ENCODE data around the gene DNASE1L3. TPM values are rescaled to one million over a fixed set of nuclear protein-coding genes. Genes with fewer than 3 reads are reported as not detected.

The DNASE1L3 gene
- total RNA-seq, 1 experiment from 2014 or later, result not detected

GRCh38 chr3:58184982-58185360 is 25.8 kb downstream of the DNASE1L3 start:
- in situ Hi-C loops (cut with HindIII; ENCODE audit: low pct_unique_long_range_greater_than_20kb, low sequenced_read_pairs), result no loop called here

DNA sequence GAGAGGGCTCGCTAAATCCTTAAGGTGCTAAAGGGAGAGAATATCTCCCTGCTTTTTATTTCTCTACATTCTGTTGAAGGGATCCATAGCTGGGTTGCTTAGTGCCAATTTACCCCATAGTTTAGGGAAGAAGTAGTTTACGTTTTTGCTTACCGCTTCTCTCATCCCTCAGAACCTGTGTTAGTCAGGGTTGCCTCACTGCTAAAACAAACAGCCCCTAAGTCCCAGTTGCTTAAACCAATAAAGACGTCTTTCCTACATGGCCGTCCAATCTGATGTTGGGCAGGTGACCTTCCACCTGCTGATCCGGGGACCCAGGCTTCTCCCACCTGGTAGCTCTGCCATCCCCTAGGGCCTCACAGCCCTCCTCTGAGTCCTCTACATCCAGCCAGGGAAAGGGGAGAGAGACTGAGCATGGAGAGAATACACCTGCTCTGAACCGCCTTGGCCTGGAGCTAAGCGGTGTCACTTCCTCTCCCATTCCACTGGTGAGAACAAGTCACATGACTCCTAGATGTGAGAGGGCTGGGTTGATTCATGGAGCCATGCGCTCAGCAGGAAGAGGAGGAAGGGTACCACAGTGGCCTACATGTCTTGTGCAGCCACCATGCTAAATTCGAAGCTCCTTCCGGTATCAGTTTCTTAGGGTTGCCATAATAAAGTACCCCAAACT is 26.3 kb downstream of the DNASE1L3 start:
- in situ Hi-C loops (cut with HindIII; ENCODE audit: low pct_unique_long_range_greater_than_20kb, low sequenced_read_pairs), result no loop called here

More at GRCh38 chr3:58184982-58185360, 25.8 kb downstream of the DNASE1L3 start:
- DNase-seq (ENCODE audit: low read depth), result no peak

DNA sequence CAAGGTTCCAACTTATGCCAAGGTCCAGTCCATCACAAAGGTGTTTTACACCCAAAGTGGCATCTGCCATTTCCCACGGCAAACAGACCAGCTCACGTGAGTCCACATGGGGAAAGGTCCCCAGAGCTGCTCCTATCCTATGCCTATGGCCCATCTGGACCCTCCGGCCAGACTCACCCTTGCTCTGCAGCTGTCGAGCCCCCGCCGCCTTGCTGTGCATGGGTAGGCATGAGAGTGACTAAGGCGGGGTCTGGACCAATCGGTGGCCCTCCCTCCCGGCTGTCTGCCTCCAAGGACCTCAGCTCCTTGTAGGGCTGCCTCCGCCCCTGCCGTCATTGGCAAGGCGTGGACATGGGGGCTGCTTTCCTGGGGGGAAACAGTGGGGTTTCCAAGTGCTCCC is 26.9 kb downstream of the DNASE1L3 start:
- DNase-seq (ENCODE audit: low read depth), result no peak
- in situ Hi-C loops (cut with HindIII; ENCODE audit: low pct_unique_long_range_greater_than_20kb, low sequenced_read_pairs), result no loop called here

More for the DNA sequence above, 26.3 kb downstream of the DNASE1L3 start:
- DNase-seq (ENCODE audit: low read depth), result no peak

DNA sequence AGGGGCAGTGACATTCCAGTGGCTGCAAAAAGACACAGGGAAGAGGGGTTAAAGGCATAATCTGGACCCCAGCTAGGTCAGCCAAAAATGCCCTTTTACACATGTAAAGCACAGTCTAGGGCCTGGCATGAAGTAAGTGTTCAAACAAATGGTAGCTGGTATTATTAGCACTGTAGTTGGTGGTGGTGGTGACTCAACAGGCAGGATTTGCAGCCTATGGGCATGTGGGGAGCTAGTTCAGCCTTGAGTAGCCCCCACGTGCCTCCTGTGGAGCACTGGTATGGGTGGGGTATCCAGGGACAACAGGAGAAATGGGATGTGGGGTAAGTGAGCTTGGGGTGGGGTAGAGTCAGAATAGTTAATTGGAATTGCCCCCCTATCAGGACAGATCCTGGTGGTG is 27.6 kb downstream of the DNASE1L3 start:
- DNase-seq (ENCODE audit: low read depth), result no peak
- in situ Hi-C loops (cut with HindIII; ENCODE audit: low pct_unique_long_range_greater_than_20kb, low sequenced_read_pairs), result no loop called here

DNA sequence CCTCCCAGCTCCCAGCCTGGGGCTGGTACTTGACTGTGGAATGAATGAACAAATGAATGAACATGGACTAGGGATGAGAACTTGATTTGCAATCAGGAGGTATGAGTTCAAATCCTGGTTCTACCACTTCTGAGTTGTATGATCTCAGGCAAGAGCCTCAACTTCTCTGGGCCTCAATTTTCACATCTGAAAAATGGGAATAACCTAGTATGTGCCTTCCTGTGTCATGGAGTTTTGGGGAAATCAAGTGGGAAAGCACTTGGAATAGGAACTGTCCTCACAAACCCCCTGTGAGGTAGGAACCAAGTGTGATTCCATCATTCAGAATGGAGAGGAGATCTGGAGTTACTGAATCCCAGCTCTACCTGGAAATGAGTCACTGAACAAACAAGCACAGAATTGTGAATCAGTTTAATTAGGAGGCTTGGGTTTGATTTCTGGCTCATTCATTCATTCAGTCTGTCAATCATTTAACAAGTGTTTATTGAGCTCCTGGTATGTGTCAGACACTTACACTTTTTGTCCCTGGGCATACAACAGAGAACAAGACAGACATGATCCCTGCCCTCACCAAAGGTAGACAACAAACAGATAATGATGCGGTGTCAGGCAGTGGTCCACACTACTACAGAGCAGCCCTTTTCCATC is 29.7 kb downstream of the DNASE1L3 start:
- DNase-seq (ENCODE audit: low read depth), result peak; percentile 70
- in situ Hi-C loops (cut with HindIII; ENCODE audit: low pct_unique_long_range_greater_than_20kb, low sequenced_read_pairs), result no loop called here

DNA sequence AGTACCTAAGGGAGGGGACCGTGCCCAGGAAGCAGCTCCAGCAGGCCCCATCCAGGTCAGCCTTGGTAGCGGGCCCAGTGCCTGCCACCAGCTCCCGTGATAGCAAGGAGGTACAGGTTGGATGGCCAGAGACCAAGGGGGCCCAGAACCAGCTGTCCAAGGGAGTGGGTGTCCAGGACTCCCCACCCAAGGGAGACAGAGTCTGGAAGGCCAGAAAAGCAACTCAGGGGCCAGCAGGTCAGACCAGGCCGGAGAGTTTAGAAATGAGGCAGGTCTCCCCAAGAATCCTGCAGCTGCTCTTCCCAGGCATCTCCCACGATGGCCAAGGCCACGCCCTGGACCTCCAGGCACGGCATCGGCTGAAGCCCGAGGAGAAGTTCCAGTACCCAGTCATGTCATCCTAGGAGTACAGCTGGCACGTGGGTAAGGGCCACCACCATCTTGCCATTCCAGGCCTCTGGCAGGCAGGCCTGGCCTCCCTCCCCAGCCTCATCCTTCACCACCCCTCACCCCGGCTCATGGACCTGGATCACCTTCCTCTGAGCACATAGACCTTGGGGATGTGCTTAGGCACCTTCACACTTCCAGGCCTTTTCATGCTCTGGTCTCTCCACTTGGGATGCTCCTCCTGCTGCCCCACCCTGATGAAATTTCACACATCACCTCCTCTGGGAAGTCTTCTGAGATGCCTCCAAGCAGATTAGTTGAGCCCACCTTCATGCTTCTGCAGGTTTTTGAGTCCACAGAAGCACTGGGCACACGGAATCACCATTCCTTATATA is 30.5 kb downstream of the DNASE1L3 start:
- no peak for DNase-seq (ENCODE audit: low read depth)
- in situ Hi-C loops (cut with HindIII; ENCODE audit: low pct_unique_long_range_greater_than_20kb, low sequenced_read_pairs), result no loop called here

DNA sequence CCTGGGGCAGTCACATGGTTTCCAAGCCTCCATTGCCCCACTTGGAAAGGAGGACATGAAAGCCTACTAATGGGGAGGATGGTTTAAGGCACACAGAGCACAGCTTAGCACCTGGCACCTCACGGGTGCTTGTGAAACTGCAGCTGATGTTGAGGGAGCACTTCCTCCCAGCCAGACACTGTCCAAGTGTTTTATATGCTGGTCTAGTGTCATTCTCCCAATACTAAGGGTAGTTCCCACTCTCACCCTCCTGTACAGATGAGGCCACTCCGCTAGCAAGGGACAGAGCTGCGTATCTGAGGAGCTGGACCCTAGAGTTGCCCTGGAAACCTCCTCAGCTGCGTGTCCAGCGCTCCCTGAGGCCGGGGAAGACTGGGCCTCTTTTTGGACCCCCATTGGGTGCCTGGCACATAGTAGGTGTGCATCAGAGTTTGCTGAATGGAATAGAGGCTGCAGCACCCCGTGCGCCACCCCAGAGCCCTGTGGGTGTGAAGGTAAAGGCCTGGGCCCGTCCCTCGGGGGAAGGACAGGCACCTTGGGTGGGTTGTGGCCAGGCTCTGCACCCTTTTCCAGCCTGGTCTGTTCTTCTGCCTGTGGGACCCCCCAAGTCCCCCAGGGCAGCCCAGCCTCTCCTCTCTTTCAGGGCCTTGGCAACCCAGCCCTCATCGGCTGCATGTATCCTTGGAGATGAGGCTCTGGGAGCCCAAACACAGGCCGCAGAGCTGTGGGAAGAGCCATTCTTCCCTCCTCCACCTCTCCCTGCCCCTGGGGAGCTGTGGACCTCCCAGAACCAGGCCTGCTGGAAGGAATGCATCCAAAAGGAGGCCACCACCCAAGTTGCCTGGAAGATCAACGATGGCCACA is 31.3 kb downstream of the DNASE1L3 start:
- in situ Hi-C loops (cut with HindIII; ENCODE audit: low pct_unique_long_range_greater_than_20kb, low sequenced_read_pairs), result no loop called here

GRCh38 chr3:58178528-58179234 is 32.1 kb downstream of the DNASE1L3 start:
- in situ Hi-C loops (cut with HindIII; ENCODE audit: low pct_unique_long_range_greater_than_20kb, low sequenced_read_pairs), result no loop called here

More for the DNA sequence above, 31.3 kb downstream of the DNASE1L3 start:
- no peak for DNase-seq (ENCODE audit: low read depth)

DNA sequence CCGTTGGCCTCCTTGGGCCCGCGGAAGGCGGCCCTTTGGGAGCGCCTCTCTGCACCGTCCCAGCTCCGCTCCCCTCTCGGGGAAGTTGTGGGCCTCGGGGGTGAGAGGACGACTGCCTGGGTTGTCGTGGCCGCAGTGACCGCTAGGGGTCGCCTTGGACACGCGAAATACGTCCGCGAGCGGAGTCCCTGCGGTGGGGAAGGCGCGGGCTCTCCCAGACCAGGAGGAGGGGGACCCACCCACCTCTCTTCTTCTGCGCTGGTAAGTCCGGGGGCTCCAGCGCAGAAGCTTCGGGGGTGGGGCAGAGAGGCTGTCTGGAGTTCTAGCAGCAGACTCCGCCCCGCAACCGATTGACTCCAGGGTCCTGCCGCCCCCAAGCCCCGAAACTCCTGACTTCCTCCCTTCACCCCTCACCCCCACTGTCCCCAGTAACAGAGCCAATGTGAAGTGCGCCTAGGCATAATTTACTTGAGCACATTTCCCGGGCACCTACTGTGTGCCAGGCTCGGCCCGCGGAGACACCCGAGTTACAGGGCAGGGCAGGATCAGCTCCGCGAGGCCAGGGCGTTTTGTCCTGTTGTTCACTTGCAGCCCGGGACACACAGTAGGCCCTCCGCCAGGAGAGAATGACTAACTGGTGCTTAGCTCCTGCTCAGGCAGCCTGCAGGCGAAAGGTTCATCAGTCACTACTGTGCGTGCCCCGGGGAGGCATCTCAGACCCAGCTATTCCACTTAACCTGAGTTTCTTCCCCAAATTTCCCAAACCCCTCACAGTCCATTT is 32.8 kb downstream of the DNASE1L3 start:
- peak; percentile 55 for DNase-seq (ENCODE audit: low read depth)
- in situ Hi-C loops (cut with HindIII; ENCODE audit: low pct_unique_long_range_greater_than_20kb, low sequenced_read_pairs), result no loop called here

More at GRCh38 chr3:58178528-58179234, 32.1 kb downstream of the DNASE1L3 start:
- DNase-seq (ENCODE audit: low read depth), result no peak

GRCh38 chr3:58176827-58177489 is 33.8 kb downstream of the DNASE1L3 start:
- no peak for DNase-seq (ENCODE audit: low read depth)
- in situ Hi-C loops (cut with HindIII; ENCODE audit: low pct_unique_long_range_greater_than_20kb, low sequenced_read_pairs), result no loop called here

GRCh38 chr3:58176185-58176530 is 34.6 kb downstream of the DNASE1L3 start:
- DNase-seq (ENCODE audit: low read depth), result no peak
- in situ Hi-C loops (cut with HindIII; ENCODE audit: low pct_unique_long_range_greater_than_20kb, low sequenced_read_pairs), result no loop called here

GRCh38 chr3:58175437-58176184 is 35.2 kb downstream of the DNASE1L3 start:
- in situ Hi-C loops (cut with HindIII; ENCODE audit: low pct_unique_long_range_greater_than_20kb, low sequenced_read_pairs), result no loop called here

GRCh38 chr3:58175187-58175436 is 35.7 kb downstream of the DNASE1L3 start:
- in situ Hi-C loops (cut with HindIII; ENCODE audit: low pct_unique_long_range_greater_than_20kb, low sequenced_read_pairs), result no loop called here
- no peak for DNase-seq (ENCODE audit: low read depth)

More at GRCh38 chr3:58175437-58176184, 35.2 kb downstream of the DNASE1L3 start:
- no peak for DNase-seq (ENCODE audit: low read depth)

DNA sequence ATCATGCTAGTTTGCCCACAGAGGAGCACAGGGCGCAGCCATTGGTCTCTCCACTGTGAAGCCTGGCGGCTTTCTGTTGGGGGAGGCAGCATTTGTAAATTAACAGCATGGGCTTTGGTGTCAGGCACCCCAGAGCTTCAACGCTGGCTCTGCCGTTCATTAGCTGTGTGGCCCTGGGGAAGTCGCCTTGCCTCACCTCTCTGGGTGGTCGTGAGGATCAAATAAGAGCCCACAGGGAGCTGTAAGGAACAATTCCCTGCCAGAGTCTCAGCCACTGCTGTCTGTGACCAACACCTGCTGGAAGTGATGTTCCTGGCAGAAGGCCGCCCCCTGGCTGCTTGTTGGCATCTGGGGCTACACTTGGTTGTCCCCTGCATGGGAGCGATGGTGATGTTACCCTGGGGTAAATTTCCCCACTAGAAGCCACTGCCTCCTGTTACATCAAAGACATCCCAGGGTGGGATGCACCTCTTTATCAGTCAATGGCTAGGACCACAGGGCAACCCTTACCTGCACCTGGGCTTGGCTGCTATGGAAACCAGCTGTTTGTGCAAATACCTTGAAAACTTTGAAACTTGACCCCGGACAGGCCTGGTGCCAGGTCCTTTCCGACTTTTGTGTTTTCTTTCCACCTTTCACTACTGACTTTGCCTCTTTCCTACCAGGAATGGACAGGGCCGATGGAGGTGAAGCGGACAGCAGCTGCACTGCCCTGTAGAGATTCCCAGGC is 36.9 kb downstream of the DNASE1L3 start:
- in situ Hi-C loops (cut with HindIII; ENCODE audit: low pct_unique_long_range_greater_than_20kb, low sequenced_read_pairs), result loop anchor here (25.0 kb wide), 1 partner anchor 162 kb away; the partner anchor contains the start of gene FLNB
- peak; percentile 49 for DNase-seq (ENCODE audit: low read depth)

GRCh38 chr3:58173029-58173668 is 37.6 kb downstream of the DNASE1L3 start:
- in situ Hi-C loops (cut with HindIII; ENCODE audit: low pct_unique_long_range_greater_than_20kb, low sequenced_read_pairs), result loop anchor here (25.0 kb wide), 1 partner anchor 161 kb away; the partner anchor contains the start of gene FLNB
- DNase-seq (ENCODE audit: low read depth), result no peak
